DMS53 treated with DMSO at 0.1 percent for 48 hours (cell line): Measurements from ENCODE around the gene RUNDC1.
A peak's percentile ranks its signal among the peaks of the same experiment; 100 is the strongest.

ENCODE experiments used
- DNase-seq: peaks from one replicate; lab custom pipeline; 2025; ENCODE audit not compliant: unreplicated experiment; lab: John Stamatoyannopoulos, UW

Gene RUNDC1

DNA sequence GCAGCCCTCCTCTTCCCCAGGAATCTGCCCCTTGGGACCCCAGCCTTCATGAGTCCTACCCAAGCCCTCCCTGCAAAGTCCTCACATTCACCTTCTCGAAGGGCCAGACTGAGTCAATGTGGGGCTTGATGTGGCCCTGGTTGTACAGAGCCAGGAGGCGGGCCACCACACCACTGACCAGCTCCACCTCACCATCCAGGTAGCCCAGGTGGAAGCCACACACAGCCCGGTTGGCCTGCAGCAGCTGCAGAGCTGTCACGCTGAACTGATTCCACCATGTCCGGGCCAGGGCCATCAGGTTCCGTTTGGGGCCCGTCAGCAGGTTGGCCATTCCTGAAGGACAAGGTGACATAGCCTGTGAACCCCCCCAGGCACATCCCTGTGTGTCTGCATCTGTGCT lies 35.9 kb downstream of the RUNDC1 start:
- no peak for DNase-seq

DNA sequence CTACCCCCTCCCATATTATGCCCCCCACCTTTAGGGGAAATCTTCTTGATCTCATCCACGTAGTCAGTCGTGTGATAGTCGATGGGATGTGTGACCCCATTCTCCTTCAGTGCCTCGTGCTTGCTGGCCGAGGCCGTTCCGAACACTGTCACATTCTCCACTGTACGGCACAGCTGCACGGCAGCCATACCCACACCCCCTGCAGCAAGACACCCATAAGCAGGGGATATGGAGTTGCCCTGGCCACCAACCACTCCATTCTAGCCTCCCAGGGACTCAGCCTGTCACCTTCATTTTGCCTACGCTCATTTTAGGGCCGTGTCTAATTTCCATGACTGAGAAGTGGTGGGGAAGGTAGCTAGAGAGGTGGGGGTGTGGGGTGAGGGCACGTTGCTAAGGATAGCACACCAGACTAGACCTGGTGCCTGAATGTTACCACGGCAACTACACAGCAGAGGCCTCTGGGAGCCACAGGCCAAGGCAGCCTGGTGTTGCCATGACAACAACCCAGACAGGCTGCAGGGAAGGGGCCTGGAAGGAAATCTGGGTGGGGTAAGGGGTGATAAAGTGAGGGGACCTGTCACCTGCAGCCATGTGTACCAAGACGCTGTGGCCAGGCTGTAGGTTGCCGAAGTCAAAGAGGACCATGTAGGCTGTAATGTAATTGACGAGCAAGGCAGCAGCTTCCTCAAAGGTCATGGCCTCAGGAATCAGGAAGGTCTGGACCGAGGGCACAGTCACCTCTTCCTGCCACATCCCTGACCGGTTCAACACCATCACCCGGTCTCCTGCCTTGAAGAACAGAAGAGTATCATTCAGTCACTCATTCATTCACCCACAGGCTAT lies 37.9 kb downstream of the RUNDC1 start:
- no peak for DNase-seq

DNA sequence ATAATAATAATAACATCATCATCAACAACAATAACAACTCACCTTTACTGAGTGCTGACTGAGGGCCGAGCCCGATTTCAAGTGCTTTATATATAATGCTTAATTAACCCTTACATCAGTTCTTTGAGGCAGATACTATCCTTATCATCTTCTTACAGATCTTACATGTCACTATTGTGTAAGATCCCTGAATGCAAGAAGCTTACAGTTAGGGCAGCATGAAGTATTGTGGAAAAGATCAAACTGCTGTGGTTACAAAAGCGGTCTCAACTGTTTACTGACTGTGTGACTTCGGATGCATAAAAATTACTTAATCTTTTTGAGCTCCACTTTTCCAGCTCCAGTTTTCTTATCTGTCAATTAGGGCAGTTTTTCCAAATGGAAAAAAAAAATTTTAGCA lies 38.6 kb downstream of the RUNDC1 start:
- DNase-seq, result no peak

DNA sequence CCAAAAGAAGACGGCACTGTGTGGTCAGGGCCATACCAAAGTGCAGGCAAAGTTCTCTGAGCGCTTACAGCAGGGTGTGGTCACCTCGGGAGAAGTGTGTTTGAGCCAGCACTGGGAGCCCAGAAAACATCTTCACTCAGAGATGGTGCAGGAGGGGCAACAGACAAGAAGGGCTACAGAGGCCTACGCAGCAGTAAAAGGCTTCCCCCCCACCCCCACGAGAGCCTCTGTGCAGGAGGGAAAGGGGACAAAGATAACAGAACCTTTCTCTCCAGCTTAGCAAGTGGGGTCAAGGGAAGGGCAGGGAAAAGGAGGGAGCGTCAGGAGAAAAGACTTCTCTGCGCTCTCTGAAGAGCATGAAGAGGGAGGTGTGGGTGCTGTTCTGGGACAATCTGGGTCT lies 39.1 kb downstream of the RUNDC1 start:
- DNase-seq, result no peak

DNA sequence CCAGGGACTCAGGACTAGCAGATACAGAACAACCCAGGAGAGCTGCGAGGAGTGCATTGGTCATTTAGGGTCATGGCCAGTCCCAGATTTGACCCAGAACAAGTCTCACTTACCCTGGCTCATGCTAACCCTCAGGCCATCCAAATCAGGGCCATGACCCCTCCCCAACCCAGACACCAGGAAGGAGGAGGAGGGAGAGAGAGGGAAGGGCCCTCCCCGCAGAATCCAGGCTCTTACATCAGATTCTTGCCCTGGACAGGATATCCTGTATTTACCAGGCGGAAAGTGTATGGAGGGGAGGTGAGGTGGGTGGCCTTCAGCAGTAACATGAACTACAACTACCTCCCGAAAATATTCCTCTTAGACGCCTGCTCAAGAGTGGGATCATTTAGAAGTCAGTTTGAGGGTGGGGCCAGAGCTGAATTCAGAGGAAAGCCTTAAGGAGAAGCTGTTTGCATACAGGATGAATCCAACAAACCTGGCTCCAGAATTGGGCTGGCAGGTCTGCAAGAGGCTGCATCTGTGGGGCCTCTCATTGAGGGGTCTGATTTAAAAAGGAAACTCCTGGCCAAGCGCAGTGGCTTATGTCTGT lies 39.8 kb downstream of the RUNDC1 start:
- no peak for DNase-seq

- DNase-seq, result no peak
These were observed 40.7 kb downstream of the RUNDC1 start for GRCh38 chr17:43020789-43021740.

- peak; percentile 89 for DNase-seq
These were observed 41.6 kb downstream of the RUNDC1 start, which contains the start of gene VAT1 for GRCh38 chr17:43021741-43022512. VAT1 (minus strand) TSS chr17:43022385; CDS start chr17:43022322, 63 bp downstream.

DNA sequence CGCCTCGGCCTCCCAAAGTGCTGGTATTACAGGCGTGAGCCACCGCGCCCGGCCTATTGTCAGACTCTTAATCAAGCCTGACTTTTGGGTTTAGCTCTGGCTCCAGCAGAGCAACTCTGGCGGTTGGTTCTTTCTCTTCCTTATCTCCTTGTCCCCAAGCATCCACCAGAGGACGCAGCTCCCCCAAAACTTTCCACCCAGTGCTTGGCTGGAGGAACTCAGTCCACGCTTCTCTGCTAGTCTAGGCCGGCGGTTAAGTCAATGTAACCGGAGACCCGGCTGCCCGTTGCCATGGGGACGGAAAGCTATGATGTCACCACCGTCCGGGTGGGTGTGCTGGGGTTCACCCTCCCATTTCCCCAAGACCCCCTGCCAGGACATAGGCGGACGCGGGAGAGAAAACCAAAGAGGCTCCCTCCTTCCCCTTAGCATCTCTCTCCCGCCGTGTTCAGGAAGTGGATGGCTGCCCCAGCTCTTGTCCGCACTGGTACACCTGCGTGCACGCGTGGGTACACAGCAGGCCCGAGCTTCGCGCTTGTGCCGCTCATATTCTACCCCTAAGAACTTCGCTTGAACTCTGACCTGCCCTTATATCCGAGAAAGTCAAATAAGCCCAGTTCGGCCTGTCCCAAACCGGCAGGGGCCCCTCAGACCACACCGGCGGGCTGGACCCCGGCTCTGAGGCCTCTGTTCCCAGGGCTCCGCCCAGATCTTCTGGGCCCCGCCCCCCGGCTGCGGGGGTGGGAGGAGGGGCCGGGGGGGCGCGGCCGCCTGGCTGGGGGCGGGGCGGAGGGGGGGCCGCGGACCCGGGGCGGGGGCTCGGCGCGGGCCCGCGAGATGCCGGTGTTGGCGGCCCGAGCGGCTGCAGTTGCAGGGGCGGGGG lies 44.3 kb downstream of the RUNDC1 start, which contains the start of gene RND2:
Gene RND2 (plus strand): TSS at position 825 of the 883 bp plus-strand sequence. CDS start 117 bp downstream, outside the sequence.
- peak; percentile 95 for DNase-seq

DNA sequence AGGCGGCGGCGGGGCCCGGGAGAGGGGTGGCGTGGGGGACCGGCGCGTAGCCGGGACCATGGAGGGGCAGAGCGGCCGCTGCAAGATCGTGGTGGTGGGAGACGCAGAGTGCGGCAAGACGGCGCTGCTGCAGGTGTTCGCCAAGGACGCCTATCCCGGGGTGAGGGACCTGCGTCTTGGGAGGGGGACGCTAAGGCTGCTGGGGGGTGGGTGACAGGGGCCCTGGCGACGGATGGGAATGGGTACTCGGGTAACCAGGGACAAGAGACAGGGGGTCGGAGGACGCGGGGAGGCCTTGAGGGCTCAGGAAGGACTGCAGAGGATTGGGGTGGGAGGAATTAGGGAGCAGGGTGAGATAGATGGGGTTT lies 44.9 kb downstream of the RUNDC1 start:
- no peak for DNase-seq

DNA sequence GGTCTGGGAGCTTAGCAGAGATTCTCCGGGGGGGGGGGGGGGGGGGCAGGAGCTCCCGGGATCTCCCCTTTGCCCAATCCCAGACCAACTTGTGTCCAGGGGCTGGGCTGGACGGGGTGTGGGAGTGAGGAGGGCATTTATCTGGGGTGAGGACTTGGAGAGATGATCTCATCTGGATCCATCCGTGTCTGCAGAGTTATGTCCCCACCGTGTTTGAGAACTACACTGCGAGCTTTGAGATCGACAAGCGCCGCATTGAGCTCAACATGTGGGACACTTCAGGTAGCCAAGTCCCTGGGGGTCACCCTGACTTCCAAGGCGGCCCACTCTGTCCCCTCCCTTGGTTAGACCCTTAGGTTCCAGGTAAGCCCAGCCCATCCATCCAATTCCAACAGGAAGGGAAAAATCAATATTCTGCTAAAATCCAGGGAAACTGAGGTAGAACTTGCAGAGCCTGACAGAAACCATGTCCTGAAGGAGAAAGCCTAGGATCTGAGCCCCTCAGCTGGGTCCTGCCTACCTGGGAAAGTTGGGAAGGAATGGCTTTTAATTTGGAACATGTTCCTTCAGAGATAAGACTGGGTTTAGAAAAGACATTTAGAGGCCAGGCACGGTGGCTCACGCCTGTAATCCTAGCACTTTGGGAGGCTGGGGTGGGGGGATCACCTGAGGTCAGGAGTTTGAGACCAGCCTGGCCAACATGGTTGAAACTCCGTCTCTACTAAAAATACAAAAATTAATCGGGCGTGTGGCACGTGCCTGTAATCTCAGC lies 45.6 kb downstream of the RUNDC1 start:
- no peak for DNase-seq

DNA sequence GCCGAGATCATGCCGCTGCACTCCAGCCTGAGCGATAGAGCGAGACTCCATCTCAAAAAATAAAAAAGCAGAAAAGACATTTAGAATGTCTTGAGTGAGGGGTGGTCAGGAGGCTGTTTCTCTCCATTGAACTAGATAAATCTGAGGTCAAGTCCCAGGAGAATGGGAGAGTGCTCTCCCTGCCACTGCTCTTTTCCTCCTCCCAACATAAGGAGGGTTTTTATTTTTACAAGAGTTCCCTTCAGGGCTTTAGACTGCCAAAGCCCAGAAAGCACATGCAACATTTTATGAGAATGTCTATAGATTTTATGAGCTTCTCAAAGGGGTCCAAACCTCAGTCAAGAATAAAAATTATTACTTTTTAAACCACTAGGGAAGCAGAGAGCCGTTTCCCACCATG lies 46.2 kb downstream of the RUNDC1 start:
- DNase-seq, result no peak

GRCh38 chr17:43027091-43028032 lies 47.0 kb downstream of the RUNDC1 start:
- DNase-seq, result no peak

GRCh38 chr17:43028221-43028861 lies 48.0 kb downstream of the RUNDC1 start:
- no peak for DNase-seq

DNA sequence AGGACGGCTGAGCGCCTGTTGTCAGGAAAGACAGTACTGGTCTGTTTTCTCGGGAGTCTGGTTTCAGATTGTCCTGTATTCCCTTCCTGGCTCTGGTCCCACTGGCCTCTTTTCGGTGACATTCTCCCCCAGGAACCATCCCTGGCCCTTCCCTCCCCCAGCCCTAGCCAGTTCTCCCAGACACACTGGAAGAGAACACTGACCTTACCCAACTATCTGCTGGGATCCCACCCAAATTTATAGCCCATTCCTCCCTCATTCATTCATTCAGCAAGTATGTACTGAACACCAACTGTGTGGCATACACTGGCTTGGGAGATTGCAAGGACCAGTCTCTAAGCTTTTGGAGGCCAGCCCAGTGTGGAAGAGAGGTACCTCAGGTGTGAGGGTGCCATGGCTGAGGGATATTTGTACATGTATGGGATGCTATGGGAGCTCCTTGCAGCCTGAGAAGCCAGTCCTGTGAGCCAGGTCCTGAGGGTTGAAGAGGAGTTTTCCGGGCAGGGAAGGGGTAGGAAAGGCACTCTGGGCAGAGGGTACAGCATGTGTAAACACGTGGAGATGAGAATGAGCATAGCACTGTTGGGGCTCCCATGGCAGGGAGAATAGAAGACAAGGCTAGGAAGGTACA lies 49.9 kb downstream of the RUNDC1 start:
- DNase-seq, result no peak

GRCh38 chr17:43031666-43032065 lies 51.3 kb downstream of the RUNDC1 start:
- no peak for DNase-seq

GRCh38 chr17:43033948-43034881 lies 53.9 kb downstream of the RUNDC1 start:
- no peak for DNase-seq
